Upper lobe of left lung (tissue), 6 donors: ENCODE measurements around the gene PDILT. TPM values are rescaled to one million over a fixed set of nuclear protein-coding genes. Genes with fewer than 3 reads are reported as not detected.
"Not testable (repeated sequence)": the region's sequence is repeated elsewhere in the genome, so short reads cannot be mapped to it uniquely, and the experiment has no call there.

Experiments
- ATAC-seq, 2 donors: fragments of 200-7000 bp; cut with Tn5 transposase; one replicate each; pipeline ENCODE4 v1.9.1; 2022; ENCODE audit warnings: mild to moderate bottlenecking in 2 of 2, moderate library complexity in 2 of 2; ENCODE audit not compliant: low FRiP score in 2 of 2
- DNase-seq, 2 donors: peaks; one replicate each; pipeline ENCODE4 v3.0.0-alpha.2; 2019 to 2020
- H3K27ac ChIP-seq, 4 donors: fragments of 200-600 bp; sonication (generic); one replicate each; pipeline ENCODE4 v1.5.1; 2016 to 2019
- H3K27me3 ChIP-seq, 4 donors: fragments of 200-600 bp; sonication (generic); one replicate each; pipeline ENCODE4 v1.5.1; 2017 to 2019
- H3K36me3 ChIP-seq, 4 donors: fragments of 200-600 bp; sonication (generic); one replicate each; pipeline ENCODE4 v1.5.1; 2016 to 2019
- H3K4me1 ChIP-seq, 4 donors: fragments of 200-600 bp; sonication (generic); one replicate each; pipeline ENCODE4 v1.5.1; 2018 to 2019
- H3K4me3 ChIP-seq, 4 donors: fragments of 200-600 bp; sonication (generic); one replicate each; pipeline ENCODE4 v1.5.1; 2017 to 2019; ENCODE audit warnings: mild to moderate bottlenecking in 2 of 4, moderate library complexity in 1 of 4
- H3K9me3 ChIP-seq, 4 donors: fragments of 200-600 bp; sonication (generic); one replicate each; pipeline ENCODE4 v1.5.1; 2018 to 2019
- CTCF ChIP-seq, 6 experiments: fragments of 450-650 bp in 4 of 6; fragments of 200-600 bp in 2 of 6; sonication (generic) in 2 of 6; IDR thresholded peaks; one replicate each; pipeline ENCODE4 v1.5.1; 2016 to 2019; ENCODE audit warnings: antibody characterized with exemption in 6 of 6
- EP300 ChIP-seq, 4 donors: sonication (generic); formaldehyde crosslinking; IDR thresholded peaks; one replicate each; pipeline ENCODE4 v1.5.1; 2017; ENCODE audit warnings: antibody characterized with exemption in 4 of 4, control low read depth in 2 of 4
- POLR2A ChIP-seq, 4 donors: fragments of 450-650 bp; IDR thresholded peaks; one replicate each; pipeline ENCODE4 v1.5.1; 2016 to 2017; ENCODE audit warnings: antibody characterized with exemption in 4 of 4, mild to moderate bottlenecking in 2 of 4
- POLR2AphosphoS5 ChIP-seq, 2 donors: sonication (generic); formaldehyde crosslinking; IDR thresholded peaks; one replicate each; pipeline ENCODE4 v1.5.1; 2017; ENCODE audit warnings: antibody characterized with exemption in 2 of 2
- WGBS, 2 donors: methylation state at CpG; one replicate each; pipeline ENCODE4 v1.1.5; 2017 to 2018; 5-methylcytosine and 5-hydroxymethylcytosine counted together
- total RNA-seq, 6 donors: library from RNA; depleted of rRNA in 4 of 6; stranded (reverse); fragments of >200 nt in 4 of 6; gene quantifications; one replicate each; pipeline versions ENCODE4 v1.1.0 to v1.2.1, GENCODE V29; 2016 to 2021
- donor health status: DM: no; HTN: no; CAD: no; lungs with moderate emphysema.
- donor health status: DM: no; HTN: yes; CAD: no; lungs with severe emphysema.

The PDILT gene
- total RNA-seq, 6 donors from 2014 or later, result not detected

- Histone ChIP-seq H3K4me1 (no peaks in the 10 kb centered on the region), H3K27ac (no peak overlapping the region), H3K9me3 (no peaks in the 10 kb centered on the region), H3K4me3 (no peak overlapping the region), H3K27me3 (no peaks in the 10 kb centered on the region), H3K36me3 (no peaks in the 10 kb centered on the region)
- 78 to 83% methylated on average over 10 to 11 of the region's 11 CpGs for WGBS, 2 donors
- ATAC-seq (no peak), DNase-seq (no peak)
- TF ChIP-seq POLR2A (IDR thresholded peaks at IDR 0.05) (no peak), EP300 (IDR thresholded peaks at IDR 0.05) (no peak)
These were observed 26.4 kb upstream of the PDILT start for GRCh38 chr16:20430948-20431347.

GRCh38 chr16:20430480-20430879 lies 25.9 kb upstream of the PDILT start:
- H3K4me1 ChIP-seq, DNase-seq, H3K36me3 ChIP-seq, H3K4me3 ChIP-seq, ATAC-seq, H3K9me3 ChIP-seq, H3K27ac ChIP-seq, H3K27me3 ChIP-seq: not testable (repeated sequence)
- 74 to 88% methylated on average over 1 of the region's 1 CpG for WGBS, 2 donors

- H3K9me3 ChIP-seq, H3K27me3 ChIP-seq, H3K27ac ChIP-seq, H3K36me3 ChIP-seq, H3K4me3 ChIP-seq, H3K4me1 ChIP-seq, ATAC-seq, DNase-seq: not testable (repeated sequence)
- 72 to 93% methylated on average over 5 to 7 of the region's 7 CpGs for WGBS, 2 donors
These were observed 25.0 kb upstream of the PDILT start for GRCh38 chr16:20429499-20429898.

GRCh38 chr16:20427401-20427797 lies 22.9 kb upstream of the PDILT start:
- WGBS, 2 donors, result 31 to 56% methylated on average over 2 of the region's 2 CpGs

GRCh38 chr16:20424129-20424866 lies 19.8 kb upstream of the PDILT start:
- 69 to 78% methylated on average over 2 of the region's 2 CpGs for WGBS, 2 donors
- DNase-seq, result no peak

More at GRCh38 chr16:20427401-20427797, 22.9 kb upstream of the PDILT start:
- not testable (repeated sequence) for DNase-seq, H3K27me3 ChIP-seq, H3K4me3 ChIP-seq, H3K9me3 ChIP-seq, H3K27ac ChIP-seq, H3K4me1 ChIP-seq, ATAC-seq, H3K36me3 ChIP-seq

GRCh38 chr16:20423772-20424128 lies 19.2 kb upstream of the PDILT start:
- not testable (repeated sequence) for H3K27me3 ChIP-seq, H3K36me3 ChIP-seq, H3K27ac ChIP-seq, H3K9me3 ChIP-seq, DNase-seq, H3K4me1 ChIP-seq, ATAC-seq, H3K4me3 ChIP-seq
- WGBS, 2 donors, result 82 to 92% methylated on average over 5 of the region's 5 CpGs

More at GRCh38 chr16:20424129-20424866, 19.8 kb upstream of the PDILT start:
- no peak for TF ChIP-seq POLR2AphosphoS5 (IDR thresholded peaks at IDR 0.05)
- Histone ChIP-seq H3K36me3 (no peaks in the 10 kb centered on the region), H3K4me3 (no peak overlapping the region), H3K4me1 (no peaks in the 10 kb centered on the region), H3K27ac (no peak overlapping the region), H3K9me3 (no peaks in the 10 kb centered on the region), H3K27me3 (no peaks in the 10 kb centered on the region)
- no peak for ATAC-seq

GRCh38 chr16:20421748-20422147 lies 17.2 kb upstream of the PDILT start:
- not testable (repeated sequence) for H3K4me1 ChIP-seq, H3K27ac ChIP-seq, H3K9me3 ChIP-seq, H3K4me3 ChIP-seq, DNase-seq, H3K36me3 ChIP-seq, H3K27me3 ChIP-seq, ATAC-seq
- 77 to 79% methylated on average over 2 of the region's 2 CpGs for WGBS, 2 donors

- not testable (repeated sequence) for H3K4me3 ChIP-seq, ATAC-seq
These were observed 14.6 kb upstream of the PDILT start for GRCh38 chr16:20419093-20419492.

GRCh38 chr16:20415541-20415940 lies 11.0 kb upstream of the PDILT start:
- no peak for TF ChIP-seq CTCF (IDR thresholded peaks at IDR 0.05)
- no peak for TF ChIP-seq EP300 (IDR thresholded peaks at IDR 0.05)
- no peak for TF ChIP-seq POLR2A (IDR thresholded peaks at IDR 0.05)
- TF ChIP-seq POLR2AphosphoS5 (IDR thresholded peaks at IDR 0.05), result no peak
- Histone ChIP-seq H3K36me3 (no peaks in the 10 kb centered on the region), H3K9me3 (no peaks in the 10 kb centered on the region), H3K27me3 (no peaks in the 10 kb centered on the region), H3K4me3 (no peak overlapping the region), H3K27ac (no peak overlapping the region), H3K4me1 (no peaks in the 10 kb centered on the region)
- WGBS, 2 donors, result 73 to 77% methylated on average over 1 of the region's 1 CpG
- no peak for ATAC-seq
- DNase-seq, result no peak

More at GRCh38 chr16:20419093-20419492, 14.6 kb upstream of the PDILT start:
- 86 to 93% methylated on average over 5 to 8 of the region's 8 CpGs for WGBS, 2 donors
- not testable (repeated sequence) for DNase-seq, H3K27me3 ChIP-seq, H3K9me3 ChIP-seq, H3K4me1 ChIP-seq, H3K36me3 ChIP-seq, H3K27ac ChIP-seq
